Liver (tissue), 9 donors: Measurements from ENCODE around the gene OSBPL9. TPM values are rescaled to one million over a fixed set of nuclear protein-coding genes. Genes with fewer than 3 reads are reported as not detected.

Source experiments
- DNase-seq: peaks from one replicate; pipeline ENCODE4 v3.0.0-alpha.2; 2017; ENCODE audit warnings: low spot score
- H3K27ac ChIP-seq, 2 donors: one replicate each; pipeline ENCODE4 v1.7.0; 2013; ENCODE audit warnings: inconsistent platforms in 2 of 2, low read length in 2 of 2, control low read depth in 1 of 2, low read depth in 1 of 2, mild to moderate bottlenecking in 1 of 2
- H3K27me3 ChIP-seq, 4 donors: one replicate each; pipeline versions ENCODE4 v1.6.1 to v1.7.0; 2013; ENCODE audit warnings: low read length in 3 of 4, inconsistent platforms in 1 of 4, mild to moderate bottlenecking in 1 of 4, moderate library complexity in 1 of 4; ENCODE audit not compliant: control insufficient read depth in 4 of 4, insufficient read depth in 4 of 4
- H3K36me3 ChIP-seq, 4 donors: one replicate each; pipeline versions ENCODE4 v1.6.1 to v1.7.0; 2013; ENCODE audit warnings: low read length in 3 of 4, mild to moderate bottlenecking in 3 of 4, low read depth in 1 of 4, moderate library complexity in 1 of 4; ENCODE audit not compliant: control insufficient read depth in 4 of 4, insufficient read depth in 3 of 4
- H3K4me1 ChIP-seq, 4 donors: one replicate each; pipeline versions ENCODE4 v1.6.1 to v1.7.0; 2013; ENCODE audit warnings: low read length in 3 of 4, mild to moderate bottlenecking in 3 of 4, moderate library complexity in 1 of 4; ENCODE audit not compliant: control insufficient read depth in 4 of 4, insufficient read depth in 4 of 4
- H3K4me3 ChIP-seq, 3 donors: one replicate each; pipeline versions ENCODE4 v1.6.1 to v1.7.0; 2013; ENCODE audit warnings: low read length in 3 of 3, control low read depth in 1 of 3, low read depth in 1 of 3, mild to moderate bottlenecking in 1 of 3
- H3K9ac ChIP-seq, 2 donors: one replicate each; pipeline ENCODE4 v1.7.0; 2013; ENCODE audit warnings: low read length in 2 of 2, mild to moderate bottlenecking in 2 of 2, moderate library complexity in 2 of 2, control low read depth in 1 of 2, low read depth in 1 of 2
- H3K9me3 ChIP-seq, 4 donors: one replicate each; pipeline versions ENCODE4 v1.6.1 to v1.7.0; 2013; ENCODE audit warnings: low read length in 3 of 4; ENCODE audit not compliant: control insufficient read depth in 4 of 4
- EGR1 ChIP-seq, 2 donors: IDR thresholded peaks; 2 replicates each; pipeline ENCODE4 v1.6.1; 2016 to 2018; ENCODE audit warnings: antibody characterized with exemption in 2 of 2, low read depth in 2 of 2
- FOXA2 ChIP-seq: IDR thresholded peaks from 2 replicates; pipeline ENCODE4 v1.6.1; 2016; ENCODE audit warnings: antibody characterized with exemption
- GABPA ChIP-seq, 2 donors: IDR thresholded peaks in 1 of 2; conservative IDR thresholded peaks in 1 of 2; 2 replicates each; pipeline ENCODE4 v1.6.1; 2016; ENCODE audit warnings: antibody characterized with exemption in 2 of 2, mild to moderate bottlenecking in 1 of 2, moderate library complexity in 1 of 2
- HNF4A ChIP-seq, 2 donors: conservative IDR thresholded peaks; 2 replicates each; pipeline ENCODE4 v1.6.1; 2016; ENCODE audit warnings: antibody characterized with exemption in 2 of 2, mild to moderate bottlenecking in 2 of 2
- HNF4G ChIP-seq: IDR thresholded peaks from 2 replicates; pipeline ENCODE4 v1.6.1; 2016; ENCODE audit warnings: antibody characterized with exemption
- JUND ChIP-seq, 2 donors: IDR thresholded peaks; 2 replicates each; pipeline ENCODE4 v1.6.1; 2016; ENCODE audit warnings: antibody characterized with exemption in 2 of 2
- NR2F2 ChIP-seq: IDR thresholded peaks from 2 replicates; pipeline ENCODE4 v1.6.1; 2016; ENCODE audit warnings: antibody characterized with exemption
- RAD21 ChIP-seq, 2 donors: IDR thresholded peaks; 2 replicates each; pipeline ENCODE4 v1.6.1; 2016; ENCODE audit warnings: antibody characterized with exemption in 2 of 2, mild to moderate bottlenecking in 2 of 2
- RXRA ChIP-seq, 2 donors: IDR thresholded peaks; 2 replicates each; pipeline ENCODE4 v1.6.1; 2017 to 2018; ENCODE audit warnings: antibody characterized with exemption in 2 of 2, mild to moderate bottlenecking in 1 of 2
- TAF1 ChIP-seq: conservative IDR thresholded peaks from 2 replicates; pipeline ENCODE4 v1.6.1; 2016; ENCODE audit warnings: antibody characterized with exemption, mild to moderate bottlenecking
- YY1 ChIP-seq: IDR thresholded peaks from 2 replicates; pipeline ENCODE4 v1.6.1; 2016; ENCODE audit warnings: antibody characterized with exemption, mild to moderate bottlenecking
- WGBS: extraction: QIAGEN DNeasy Blood & Tissue Kit; methylation state at CpG from one replicate; pipeline ENCODE4 v1.1.7; 2013; 5-methylcytosine and 5-hydroxymethylcytosine counted together
- polyA plus RNA-seq, 2 donors: library from polyadenylated mRNA; stranded (reverse) in 1 of 2; unstranded in 1 of 2; fragments of 200-250 nt in 1 of 2; fragments of >200 nt in 1 of 2; fragmentation: Nextera tagmentation in 1 of 2; extraction: Ambion mirVana in 1 of 2; gene quantifications; one replicate each; pipeline versions ENCODE4 v1.2.1 to v1.2.3, GENCODE V29; 2013 to 2015
- total RNA-seq, 2 donors: library from RNA; depleted of rRNA; stranded (reverse); fragments of >200 nt; gene quantifications; one replicate each; pipeline ENCODE4 v1.2.3, GENCODE V29; 2014
- TF ChIP-seq, protein P1 (sequence below): IDR thresholded peaks from 2 replicates; pipeline ENCODE4 v1.6.1; 2016; ENCODE audit warnings: antibody characterized with exemption
- TF ChIP-seq, protein P2 (sequence below): IDR thresholded peaks from 2 replicates; pipeline ENCODE4 v1.6.1; 2016; ENCODE audit warnings: antibody characterized with exemption, mild to moderate bottlenecking
- TF ChIP-seq, protein P3 (sequence below): IDR thresholded peaks from 2 replicates; pipeline ENCODE4 v1.6.1; 2016; ENCODE audit warnings: antibody characterized with exemption
- donor health status: healthy.
- donor health status: healthy.
- donor health status: healthy.
- donor health status: healthy.
- donor health status: healthy.

Gene OSBPL9
- total and polyA plus RNA-seq, 4 donors: 52.1 to 129 (median 60.4) TPM

DNA sequence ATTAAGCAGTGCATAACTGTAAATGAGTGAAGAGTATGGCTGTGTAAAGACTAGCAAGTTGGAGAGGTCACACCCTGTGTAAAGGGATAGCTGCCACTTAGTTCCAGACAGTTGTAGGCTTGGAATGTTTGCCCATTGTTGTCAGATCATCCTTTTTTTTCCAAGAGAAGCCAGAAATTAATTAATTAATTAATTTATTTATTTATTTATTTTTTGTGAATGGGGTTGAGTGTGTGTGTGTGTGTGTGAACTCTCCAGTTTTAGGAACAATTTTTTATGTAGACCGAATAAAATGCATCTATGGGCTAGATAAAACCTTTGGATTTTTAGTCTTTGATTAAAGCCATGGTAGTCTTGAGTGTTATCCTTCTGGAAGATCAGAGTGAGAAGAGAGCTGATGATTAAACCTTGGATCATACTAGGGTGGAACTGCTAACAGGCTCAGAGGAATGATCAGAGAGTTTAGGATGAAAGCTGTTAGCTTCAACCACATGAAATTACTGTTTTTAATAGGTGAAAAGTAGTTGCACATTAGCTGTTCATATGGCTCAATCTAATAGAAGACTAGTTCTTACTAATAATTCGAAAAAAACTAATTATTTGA, 58.4 kb downstream of the OSBPL9 start:
- no peaks in the 10 kb centered on the region for H3K4me1 ChIP-seq
- TF ChIP-seq EGR1 (IDR thresholded peaks at IDR 0.05; ENCODE audit: low read depth in 2 of 2) (no peak), NR2F2 (no peak), YY1 (no peak), HNF4G (no peak), RXRA (IDR thresholded peaks at IDR 0.05) (no peak), JUND (IDR thresholded peaks at IDR 0.05) (no peak), RAD21 (IDR thresholded peaks at IDR 0.05) (no peak)
- TF ChIP-seq, protein P1, sequence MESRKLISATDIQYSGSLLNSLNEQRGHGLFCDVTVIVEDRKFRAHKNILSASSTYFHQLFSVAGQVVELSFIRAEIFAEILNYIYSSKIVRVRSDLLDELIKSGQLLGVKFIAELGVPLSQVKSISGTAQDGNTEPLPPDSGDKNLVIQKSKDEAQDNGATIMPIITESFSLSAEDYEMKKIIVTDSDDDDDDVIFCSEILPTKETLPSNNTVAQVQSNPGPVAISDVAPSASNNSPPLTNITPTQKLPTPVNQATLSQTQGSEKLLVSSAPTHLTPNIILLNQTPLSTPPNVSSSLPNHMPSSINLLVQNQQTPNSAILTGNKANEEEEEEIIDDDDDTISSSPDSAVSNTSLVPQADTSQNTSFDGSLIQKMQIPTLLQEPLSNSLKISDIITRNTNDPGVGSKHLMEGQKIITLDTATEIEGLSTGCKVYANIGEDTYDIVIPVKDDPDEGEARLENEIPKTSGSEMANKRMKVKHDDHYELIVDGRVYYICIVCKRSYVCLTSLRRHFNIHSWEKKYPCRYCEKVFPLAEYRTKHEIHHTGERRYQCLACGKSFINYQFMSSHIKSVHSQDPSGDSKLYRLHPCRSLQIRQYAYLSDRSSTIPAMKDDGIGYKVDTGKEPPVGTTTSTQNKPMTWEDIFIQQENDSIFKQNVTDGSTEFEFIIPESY: no peak
- TF ChIP-seq, protein P2, sequence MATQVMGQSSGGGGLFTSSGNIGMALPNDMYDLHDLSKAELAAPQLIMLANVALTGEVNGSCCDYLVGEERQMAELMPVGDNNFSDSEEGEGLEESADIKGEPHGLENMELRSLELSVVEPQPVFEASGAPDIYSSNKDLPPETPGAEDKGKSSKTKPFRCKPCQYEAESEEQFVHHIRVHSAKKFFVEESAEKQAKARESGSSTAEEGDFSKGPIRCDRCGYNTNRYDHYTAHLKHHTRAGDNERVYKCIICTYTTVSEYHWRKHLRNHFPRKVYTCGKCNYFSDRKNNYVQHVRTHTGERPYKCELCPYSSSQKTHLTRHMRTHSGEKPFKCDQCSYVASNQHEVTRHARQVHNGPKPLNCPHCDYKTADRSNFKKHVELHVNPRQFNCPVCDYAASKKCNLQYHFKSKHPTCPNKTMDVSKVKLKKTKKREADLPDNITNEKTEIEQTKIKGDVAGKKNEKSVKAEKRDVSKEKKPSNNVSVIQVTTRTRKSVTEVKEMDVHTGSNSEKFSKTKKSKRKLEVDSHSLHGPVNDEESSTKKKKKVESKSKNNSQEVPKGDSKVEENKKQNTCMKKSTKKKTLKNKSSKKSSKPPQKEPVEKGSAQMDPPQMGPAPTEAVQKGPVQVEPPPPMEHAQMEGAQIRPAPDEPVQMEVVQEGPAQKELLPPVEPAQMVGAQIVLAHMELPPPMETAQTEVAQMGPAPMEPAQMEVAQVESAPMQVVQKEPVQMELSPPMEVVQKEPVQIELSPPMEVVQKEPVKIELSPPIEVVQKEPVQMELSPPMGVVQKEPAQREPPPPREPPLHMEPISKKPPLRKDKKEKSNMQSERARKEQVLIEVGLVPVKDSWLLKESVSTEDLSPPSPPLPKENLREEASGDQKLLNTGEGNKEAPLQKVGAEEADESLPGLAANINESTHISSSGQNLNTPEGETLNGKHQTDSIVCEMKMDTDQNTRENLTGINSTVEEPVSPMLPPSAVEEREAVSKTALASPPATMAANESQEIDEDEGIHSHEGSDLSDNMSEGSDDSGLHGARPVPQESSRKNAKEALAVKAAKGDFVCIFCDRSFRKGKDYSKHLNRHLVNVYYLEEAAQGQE: no peak
- DNase-seq: no peak
- H3K27me3 ChIP-seq: no peaks in the 10 kb centered on the region
- no peak overlapping the region for H3K4me3 ChIP-seq
- no peaks in the 10 kb centered on the region for H3K9me3 ChIP-seq
- peaks cover 1 to 4% (median 3%) of the 10 kb centered on the region in 4 donors for H3K36me3 ChIP-seq
- 95% methylated on average over 2 of the region's 2 CpGs for WGBS
- no peak overlapping the region for H3K27ac ChIP-seq
- no peak overlapping the region for H3K9ac ChIP-seq

DNA sequence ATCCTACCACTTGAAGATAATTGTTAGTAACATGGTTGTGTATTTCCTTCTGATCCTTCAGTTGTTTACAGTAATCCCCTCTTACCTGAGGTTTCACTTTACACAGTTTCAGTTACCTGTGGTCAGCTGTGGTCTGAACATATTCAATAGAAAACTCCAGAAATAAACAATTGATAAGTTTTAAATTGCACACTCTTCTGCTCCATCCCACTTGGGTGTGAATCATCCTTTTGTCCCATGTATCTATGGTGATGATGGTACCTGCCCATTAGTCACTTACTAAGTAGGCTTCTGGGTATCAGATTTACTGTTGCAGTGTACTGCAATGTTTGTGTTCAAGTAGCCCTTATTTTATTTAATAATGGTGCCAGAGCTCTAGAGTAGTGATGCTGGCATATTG, 62.5 kb downstream of the OSBPL9 start:
- no peak overlapping the region for H3K27ac ChIP-seq
- no peak for TF ChIP-seq RAD21 (IDR thresholded peaks at IDR 0.05)
- TF ChIP-seq, protein P3, sequence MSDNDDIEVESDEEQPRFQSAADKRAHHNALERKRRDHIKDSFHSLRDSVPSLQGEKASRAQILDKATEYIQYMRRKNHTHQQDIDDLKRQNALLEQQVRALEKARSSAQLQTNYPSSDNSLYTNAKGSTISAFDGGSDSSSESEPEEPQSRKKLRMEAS: no peak
- no peak for TF ChIP-seq NR2F2
- no peak for TF ChIP-seq HNF4A (conservative IDR thresholded peaks at IDR 0.05)
- TF ChIP-seq TAF1: no peak
- no peak for TF ChIP-seq GABPA (IDR thresholded peaks at IDR 0.05 in 1 of 2, conservative IDR thresholded peaks at IDR 0.05 in 1 of 2)
- TF ChIP-seq FOXA2: no peak
- TF ChIP-seq RXRA (IDR thresholded peaks at IDR 0.05): no peak
- TF ChIP-seq, protein P1: no peak
- TF ChIP-seq YY1: no peak
- no peak for TF ChIP-seq EGR1 (IDR thresholded peaks at IDR 0.05; ENCODE audit: low read depth in 2 of 2)
- DNase-seq: no peak
- H3K36me3 ChIP-seq: peaks cover 0 to 2% (median under 1%) of the 10 kb centered on the region in 4 donors
- H3K4me1 ChIP-seq: no peaks in the 10 kb centered on the region
- no peaks in the 10 kb centered on the region for H3K27me3 ChIP-seq
- H3K9ac ChIP-seq: no peak overlapping the region
- H3K9me3 ChIP-seq: no peaks in the 10 kb centered on the region
- no peak overlapping the region for H3K4me3 ChIP-seq
